A673 (cell line): ENCODE data around the gene ADAM10. TPM values are rescaled to one million over a fixed set of nuclear protein-coding genes. Genes with fewer than 3 reads are reported as not detected.

Experiments
- BruUV-seq: library from RNA; stranded (reverse); fragments of 400-500 nt; replicated peaks from 2 replicates; lab custom pipeline; 2021; lab: Mats Ljungman, UMichigan
- CTCF ChIA-PET: fragments of 300-600 bp; sonication (Branson Sonifier 250); formaldehyde crosslinking; loops from one replicate; lab custom pipeline; 2022; ENCODE audit warnings: antibody characterized with exemption; lab: Charles Lee
- POLR2A ChIA-PET: fragments of 300-600 bp; sonication (Branson Sonifier 250); formaldehyde crosslinking; loops from one replicate; lab custom pipeline; 2022; ENCODE audit warnings: antibody characterized with exemption; ENCODE audit not compliant: low non-redundant PET; lab: Charles Lee
- DNase-seq: peaks from one replicate; pipeline ENCODE4 v3.0.0-alpha.2; 2015; ENCODE audit warnings: low spot score
- H3K27ac ChIP-seq: fragments of 200-600 bp; sonication (generic); 2 replicates; pipeline ENCODE4 v1.5.1; 2016; ENCODE audit warnings: mixed run types, low read depth, mild to moderate bottlenecking, mixed read lengths, antibody characterized with exemption, low read length; ENCODE audit not compliant: poor library complexity, severe bottlenecking
- H3K27me3 ChIP-seq: fragments of 200-600 bp; sonication (generic); replicated peaks from 2 replicates; pipeline ENCODE4 v1.6.1; 2017; ENCODE audit warnings: mixed run types, low read depth, mild to moderate bottlenecking, mixed read lengths, antibody characterized with exemption, low read length; ENCODE audit not compliant: insufficient read depth, poor library complexity
- H3K36me3 ChIP-seq: fragments of 200-600 bp; sonication (generic); 2 replicates; pipeline ENCODE4 v1.6.1; 2016; ENCODE audit warnings: mixed run types, mild to moderate bottlenecking, mixed read lengths, antibody characterized with exemption, low read length; ENCODE audit not compliant: insufficient read depth, poor library complexity, severe bottlenecking
- H3K4me1 ChIP-seq: fragments of 200-600 bp; sonication (generic); 2 replicates; pipeline ENCODE4 v1.6.1; 2017; ENCODE audit warnings: mixed run types, mild to moderate bottlenecking, mixed read lengths, antibody characterized with exemption, low read length; ENCODE audit not compliant: insufficient read depth, poor library complexity, severe bottlenecking
- H3K4me3 ChIP-seq: fragments of 200-600 bp; sonication (generic); 2 replicates; pipeline ENCODE4 v1.5.1; 2016; ENCODE audit warnings: low read depth, mixed run types, mild to moderate bottlenecking, mixed read lengths, low read length; ENCODE audit not compliant: poor library complexity, severe bottlenecking
- H3K9me3 ChIP-seq: fragments of 200-600 bp; sonication (generic); 2 replicates; pipeline ENCODE4 v1.6.1; 2016; ENCODE audit warnings: mixed run types, low read depth, mild to moderate bottlenecking, mixed read lengths, antibody characterized with exemption, low read length; ENCODE audit not compliant: poor library complexity, severe bottlenecking
- EZH2 ChIP-seq: fragments of 200-600 bp; sonication (generic); IDR thresholded peaks from 2 replicates; pipeline ENCODE4 v1.6.1; 2017; ENCODE audit warnings: borderline replicate concordance, low read depth, mild to moderate bottlenecking, mixed read lengths, antibody characterized with exemption, low read length; ENCODE audit not compliant: poor library complexity, severe bottlenecking
- intact Hi-C: fragments of 100-400 bp; cut with micrococcal nuclease; formaldehyde crosslinking; loops from one replicate; pipeline ENCODE4 v1.10.0; 2022; ENCODE audit not compliant: unreplicated experiment
- total RNA-seq: library from RNA; stranded (reverse); gene quantifications from 2 replicates; pipeline ENCODE4 v1.2.3, GENCODE V29; 2021
- TF ChIP-seq, protein P1 (sequence below): fragments of 300-800, 200-600 bp; sonication (generic); conservative IDR thresholded peaks from 2 replicates; pipeline ENCODE4 v1.5.1; 2017; ENCODE audit warnings: low read depth, mild to moderate bottlenecking, antibody characterized with exemption, low read length, moderate library complexity, mixed read lengths

Gene ADAM10
- total RNA-seq, 1 experiment from 2014 or later = 130 TPM

DNA sequence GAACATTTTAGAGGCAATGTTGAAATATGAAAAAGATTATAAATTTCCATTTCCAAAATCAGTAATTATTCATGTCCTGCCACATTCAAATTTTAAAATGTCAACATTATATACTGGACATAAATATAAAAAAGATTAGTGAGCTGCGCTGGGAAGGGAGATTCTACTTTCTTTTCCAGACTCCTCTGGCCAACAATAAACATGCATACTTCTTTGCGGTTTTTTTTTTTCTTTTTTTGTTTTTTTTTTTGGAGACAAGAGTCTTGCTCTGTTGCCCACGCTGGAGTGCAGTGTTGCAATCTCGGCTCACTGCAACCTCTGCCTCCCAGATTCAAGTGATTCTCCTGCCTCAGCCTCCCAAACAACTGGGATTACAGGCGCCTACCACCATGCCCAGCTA lies 105.5 kb downstream of the ADAM10 start:
- H3K4me1 ChIP-seq = no peaks in the 10 kb centered on the region
- H3K4me3 ChIP-seq = no peak overlapping the region
- DNase-seq = no peak
- H3K27me3 ChIP-seq = no peaks in the 10 kb centered on the region
- intact Hi-C loops = no loop called here
- peaks cover 11% of the 10 kb centered on the region for H3K36me3 ChIP-seq
- H3K9me3 ChIP-seq = no peaks in the 10 kb centered on the region
- no TSS peak for BruUV-seq
- POLR2A ChIA-PET = no interaction called here
- no peak overlapping the region for H3K27ac ChIP-seq
- CTCF ChIA-PET = no interaction called here
- TF ChIP-seq, protein P1, sequence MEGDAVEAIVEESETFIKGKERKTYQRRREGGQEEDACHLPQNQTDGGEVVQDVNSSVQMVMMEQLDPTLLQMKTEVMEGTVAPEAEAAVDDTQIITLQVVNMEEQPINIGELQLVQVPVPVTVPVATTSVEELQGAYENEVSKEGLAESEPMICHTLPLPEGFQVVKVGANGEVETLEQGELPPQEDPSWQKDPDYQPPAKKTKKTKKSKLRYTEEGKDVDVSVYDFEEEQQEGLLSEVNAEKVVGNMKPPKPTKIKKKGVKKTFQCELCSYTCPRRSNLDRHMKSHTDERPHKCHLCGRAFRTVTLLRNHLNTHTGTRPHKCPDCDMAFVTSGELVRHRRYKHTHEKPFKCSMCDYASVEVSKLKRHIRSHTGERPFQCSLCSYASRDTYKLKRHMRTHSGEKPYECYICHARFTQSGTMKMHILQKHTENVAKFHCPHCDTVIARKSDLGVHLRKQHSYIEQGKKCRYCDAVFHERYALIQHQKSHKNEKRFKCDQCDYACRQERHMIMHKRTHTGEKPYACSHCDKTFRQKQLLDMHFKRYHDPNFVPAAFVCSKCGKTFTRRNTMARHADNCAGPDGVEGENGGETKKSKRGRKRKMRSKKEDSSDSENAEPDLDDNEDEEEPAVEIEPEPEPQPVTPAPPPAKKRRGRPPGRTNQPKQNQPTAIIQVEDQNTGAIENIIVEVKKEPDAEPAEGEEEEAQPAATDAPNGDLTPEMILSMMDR = no peak
- no peak for TF ChIP-seq EZH2

DNA sequence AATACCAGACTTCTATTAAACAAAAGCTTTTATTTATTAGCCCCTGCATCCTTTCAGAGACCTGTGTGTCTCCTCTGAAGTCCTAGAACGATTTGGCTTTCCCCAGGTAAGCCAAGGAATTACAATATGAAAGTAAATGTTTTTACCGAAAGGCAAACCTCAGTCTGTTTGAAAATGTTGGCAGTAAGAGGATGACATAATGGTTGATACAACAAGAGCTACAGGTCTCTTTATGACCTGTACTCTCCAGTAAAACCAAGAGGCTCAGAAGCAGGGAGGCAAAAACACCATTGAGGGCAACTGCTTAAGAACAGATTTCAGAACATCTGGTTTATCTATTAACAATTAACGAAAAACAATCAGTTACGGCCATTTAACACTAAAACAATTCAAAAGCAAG lies 107.8 kb downstream of the ADAM10 start:
- intact Hi-C loops = no loop called here
- H3K27me3 ChIP-seq = no peaks in the 10 kb centered on the region
- DNase-seq = no peak
- no TSS peak for BruUV-seq
- ChIA-PET POLR2A (no interaction called here), CTCF (no interaction called here)
- TF ChIP-seq, protein P1 = no peak
- no peak for TF ChIP-seq EZH2
- H3K27ac ChIP-seq = no peak overlapping the region
- no peaks in the 10 kb centered on the region for H3K4me1 ChIP-seq
- H3K4me3 ChIP-seq = no peak overlapping the region
- peaks cover 19% of the 10 kb centered on the region for H3K36me3 ChIP-seq
- no peaks in the 10 kb centered on the region for H3K9me3 ChIP-seq

DNA sequence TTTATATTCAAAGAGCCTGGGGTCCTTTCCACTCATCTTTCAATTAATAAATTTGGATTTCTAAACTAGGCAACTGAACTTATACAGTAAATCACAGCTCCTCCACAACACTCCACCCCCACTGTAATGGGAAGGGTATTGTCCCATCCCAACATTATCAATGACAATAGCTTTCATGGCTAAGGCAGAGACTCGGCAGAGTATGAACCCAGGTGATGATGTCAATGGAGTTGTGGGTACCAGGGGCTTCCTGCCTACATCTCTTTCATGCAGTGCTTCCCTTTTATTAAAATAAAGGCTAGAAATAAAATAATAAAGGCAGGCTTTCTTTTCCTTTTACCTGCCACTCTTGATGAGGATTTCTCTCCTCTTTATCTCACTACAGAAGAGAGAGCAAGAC lies 109.5 kb downstream of the ADAM10 start:
- H3K27me3 ChIP-seq = no peaks in the 10 kb centered on the region
- H3K4me3 ChIP-seq = no peak overlapping the region
- no peaks in the 10 kb centered on the region for H3K4me1 ChIP-seq
- TF ChIP-seq, protein P1 = no peak
- no peak for TF ChIP-seq EZH2
- DNase-seq = no peak
- H3K36me3 ChIP-seq = peaks cover 22% of the 10 kb centered on the region
- no TSS peak for BruUV-seq
- no peak overlapping the region for H3K27ac ChIP-seq
- no peaks in the 10 kb centered on the region for H3K9me3 ChIP-seq
- ChIA-PET CTCF (no interaction called here), POLR2A (no interaction called here)
- intact Hi-C loops = no loop called here
